ENCODE data around the gene C9.

C9 gene

DNA sequence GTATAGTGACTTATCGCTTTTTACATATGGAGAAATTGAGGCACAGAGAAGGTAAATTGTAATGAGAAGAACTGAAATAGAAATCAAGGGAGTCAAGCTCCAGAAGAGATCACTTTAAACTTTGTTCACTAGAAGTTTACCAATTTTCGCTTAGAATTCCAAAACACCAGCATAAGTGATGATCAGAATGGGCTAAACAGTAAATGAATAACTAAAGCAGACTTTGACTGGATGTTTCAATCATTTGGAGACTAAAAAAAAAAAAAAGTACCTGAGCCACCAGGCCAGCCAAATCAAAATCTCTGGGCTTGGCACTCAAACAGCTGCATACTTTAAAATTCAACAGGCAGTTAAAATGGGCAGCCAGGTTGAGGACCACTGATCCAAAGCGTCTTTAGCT, 106.7 kb downstream of the C9 start:
- Histone ChIP-seq H3K4me2 (ENCODE audit: low read length) (no peak overlapping the region), H3K9ac (ENCODE audit: low read length) (no peak overlapping the region), H3K79me2 (ENCODE audit: control insufficient read depth, insufficient read depth, low read length) (no peaks in the 10 kb centered on the region), H4K5ac (ENCODE audit: low read length) (no peak overlapping the region), H2BK15ac (replicated peaks; ENCODE audit: low read depth) (no peak overlapping the region), H3K36me3 (ENCODE audit: control insufficient read depth, insufficient read depth, low read length) (no peaks in the 10 kb centered on the region), H3K4me3 (ENCODE audit: low read length) (no peak overlapping the region), H3K27me3 (ENCODE audit: insufficient read depth, low read length, poor library complexity) (no peaks in the 10 kb centered on the region), H2AK5ac (ENCODE audit: low read length) (no peak overlapping the region), H3K23ac (ENCODE audit: low read length) (no peak overlapping the region), H3K27ac (ENCODE audit: low read depth, low read length) (no peak overlapping the region), H3K56ac (ENCODE audit: low read length) (no peak overlapping the region), H2BK120ac (ENCODE audit: low read depth, low read length) (no peak overlapping the region), H4K8ac (ENCODE audit: low read depth, low read length) (no peak overlapping the region), H3K79me1 (ENCODE audit: low read length) (no peaks in the 10 kb centered on the region), H3K4ac (ENCODE audit: low read depth, low read length) (no peak overlapping the region), H3K18ac (ENCODE audit: low read length) (no peak overlapping the region), H3K4me1 (ENCODE audit: control insufficient read depth, low read depth, low read length) (no peaks in the 10 kb centered on the region), H2BK5ac (ENCODE audit: low read length) (no peak overlapping the region)
- no peak for DNase-seq
- WGBS (ENCODE audit: extremely low coverage, insufficient coverage, low lambda C conversion rate) = no CpG with 5 or more reads among the region's 3 CpGs

DNA sequence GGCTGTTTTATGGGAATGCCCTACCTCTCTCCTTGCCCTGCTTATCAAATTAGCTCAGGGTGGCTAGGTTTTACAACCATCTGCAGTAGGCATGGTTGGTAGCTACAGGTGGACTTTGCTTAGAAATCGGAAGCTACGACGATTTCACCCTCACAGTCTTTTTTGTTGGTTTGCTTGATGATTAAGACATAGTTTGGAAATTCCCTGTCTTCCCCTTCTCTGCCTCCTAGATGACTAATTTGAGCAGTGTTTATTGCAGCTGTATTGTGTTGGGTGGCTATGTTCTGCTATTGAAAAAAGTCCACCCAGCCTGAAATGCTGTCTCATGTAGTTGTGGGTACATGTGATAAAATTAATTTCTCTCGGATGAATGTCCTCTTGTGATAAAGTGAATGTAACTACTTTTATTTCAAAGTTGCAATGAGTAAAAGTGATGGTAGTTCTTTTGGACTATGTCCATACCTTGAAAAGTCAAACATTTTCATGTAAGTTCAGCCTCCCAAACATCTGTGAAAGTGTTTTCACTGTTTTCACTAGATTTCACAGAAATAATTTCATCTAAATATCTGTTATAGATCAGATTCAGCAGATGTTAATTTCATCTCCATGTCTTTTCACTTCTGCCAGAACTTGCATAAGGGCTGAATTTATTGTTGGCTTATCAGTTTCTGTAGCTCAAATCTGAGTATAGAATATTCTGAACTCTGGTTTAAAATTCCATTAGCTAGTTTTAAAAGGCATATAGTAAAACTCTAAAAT, 107.6 kb downstream of the C9 start:
- no peak overlapping the region for H2BK5ac ChIP-seq (ENCODE audit: low read length)
- H4K5ac ChIP-seq (ENCODE audit: low read length) = no peak overlapping the region
- no peak overlapping the region for H3K4me3 ChIP-seq (ENCODE audit: low read length)
- no peak overlapping the region for H3K23ac ChIP-seq (ENCODE audit: low read length)
- no peak overlapping the region for H3K56ac ChIP-seq (ENCODE audit: low read length)
- no peaks in the 10 kb centered on the region for H3K79me2 ChIP-seq (ENCODE audit: control insufficient read depth, insufficient read depth, low read length)
- no peak overlapping the region for H3K27ac ChIP-seq (ENCODE audit: low read depth, low read length)
- H3K9ac ChIP-seq (ENCODE audit: low read length) = no peak overlapping the region
- no peaks in the 10 kb centered on the region for H3K79me1 ChIP-seq (ENCODE audit: low read length)
- H3K4ac ChIP-seq (ENCODE audit: low read depth, low read length) = no peak overlapping the region
- no peak overlapping the region for H3K18ac ChIP-seq (ENCODE audit: low read length)
- H2BK120ac ChIP-seq (ENCODE audit: low read depth, low read length) = no peak overlapping the region
- H3K4me1 ChIP-seq (ENCODE audit: control insufficient read depth, low read depth, low read length) = no peaks in the 10 kb centered on the region
- no peak overlapping the region for H2BK15ac ChIP-seq (replicated peaks; ENCODE audit: low read depth)
- no peak overlapping the region for H3K4me2 ChIP-seq (ENCODE audit: low read length)
- no peak overlapping the region for H4K8ac ChIP-seq (ENCODE audit: low read depth, low read length)
- no peaks in the 10 kb centered on the region for H3K36me3 ChIP-seq (ENCODE audit: control insufficient read depth, insufficient read depth, low read length)
- WGBS (ENCODE audit: extremely low coverage, insufficient coverage, low lambda C conversion rate) = no CpG with 5 or more reads among the region's 4 CpGs
- H3K27me3 ChIP-seq (ENCODE audit: insufficient read depth, low read length, poor library complexity) = no peaks in the 10 kb centered on the region
- H2AK5ac ChIP-seq (ENCODE audit: low read length) = no peak overlapping the region
- DNase-seq = no peak

DNA sequence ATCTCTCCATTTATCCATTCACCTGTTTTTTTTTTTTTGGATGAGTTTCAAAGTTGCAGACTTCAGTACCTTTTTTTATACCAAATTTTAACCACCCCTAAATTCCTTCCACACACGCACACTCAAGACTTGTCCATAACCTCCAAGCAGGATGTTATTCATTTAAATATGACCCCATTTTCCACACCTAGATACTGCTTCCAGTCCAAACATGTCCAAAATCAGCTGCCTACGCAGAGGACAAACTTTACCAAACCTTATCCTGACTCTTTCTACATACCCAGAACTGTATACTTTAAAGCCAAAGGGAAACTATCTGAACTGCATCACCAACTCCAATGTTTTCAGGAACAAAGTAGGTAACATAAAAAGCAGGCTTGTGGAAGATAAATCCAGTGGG, 108.9 kb downstream of the C9 start:
- H3K56ac ChIP-seq (ENCODE audit: low read length) = no peak overlapping the region
- H4K8ac ChIP-seq (ENCODE audit: low read depth, low read length) = no peak overlapping the region
- DNase-seq = no peak
- no peaks in the 10 kb centered on the region for H3K79me2 ChIP-seq (ENCODE audit: control insufficient read depth, insufficient read depth, low read length)
- no peak overlapping the region for H2BK5ac ChIP-seq (ENCODE audit: low read length)
- 100% methylated on average over 1 of the region's 2 CpGs for WGBS (ENCODE audit: extremely low coverage, insufficient coverage, low lambda C conversion rate)
- no peaks in the 10 kb centered on the region for H3K27me3 ChIP-seq (ENCODE audit: insufficient read depth, low read length, poor library complexity)
- H3K4ac ChIP-seq (ENCODE audit: low read depth, low read length) = no peak overlapping the region
- H2BK15ac ChIP-seq (replicated peaks; ENCODE audit: low read depth) = no peak overlapping the region
- H3K4me2 ChIP-seq (ENCODE audit: low read length) = no peak overlapping the region
- no peak overlapping the region for H2BK120ac ChIP-seq (ENCODE audit: low read depth, low read length)
- no peak overlapping the region for H2AK5ac ChIP-seq (ENCODE audit: low read length)
- H3K9ac ChIP-seq (ENCODE audit: low read length) = no peak overlapping the region
- no peak overlapping the region for H3K18ac ChIP-seq (ENCODE audit: low read length)
- no peak overlapping the region for H3K23ac ChIP-seq (ENCODE audit: low read length)
- H3K36me3 ChIP-seq (ENCODE audit: control insufficient read depth, insufficient read depth, low read length) = no peaks in the 10 kb centered on the region
- no peaks in the 10 kb centered on the region for H3K79me1 ChIP-seq (ENCODE audit: low read length)
- H3K4me1 ChIP-seq (ENCODE audit: control insufficient read depth, low read depth, low read length) = no peaks in the 10 kb centered on the region
- no peak overlapping the region for H3K27ac ChIP-seq (ENCODE audit: low read depth, low read length)
- no peak overlapping the region for H3K4me3 ChIP-seq (ENCODE audit: low read length)
- no peak overlapping the region for H4K5ac ChIP-seq (ENCODE audit: low read length)

DNA sequence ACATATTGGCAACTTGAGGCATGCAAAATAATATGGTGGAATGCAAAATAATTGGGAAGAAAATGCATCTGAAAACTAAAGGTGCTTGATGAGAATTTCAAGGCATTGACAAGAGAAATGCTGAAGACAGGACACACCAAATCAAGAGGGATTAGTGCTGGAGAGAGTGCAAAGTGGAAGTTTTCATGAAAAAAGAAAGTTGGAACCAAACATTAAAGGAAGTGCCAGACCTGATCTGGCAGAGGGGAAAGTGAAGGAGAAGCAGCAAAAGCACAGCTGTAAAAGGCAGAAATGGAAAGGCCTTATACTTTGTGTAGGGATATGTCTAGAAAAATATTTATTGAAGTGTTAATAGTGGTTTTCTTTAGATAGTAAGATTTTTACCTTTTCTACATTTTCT, 109.6 kb downstream of the C9 start:
- no peak overlapping the region for H3K4me3 ChIP-seq (ENCODE audit: low read length)
- H4K5ac ChIP-seq (ENCODE audit: low read length) = no peak overlapping the region

DNA sequence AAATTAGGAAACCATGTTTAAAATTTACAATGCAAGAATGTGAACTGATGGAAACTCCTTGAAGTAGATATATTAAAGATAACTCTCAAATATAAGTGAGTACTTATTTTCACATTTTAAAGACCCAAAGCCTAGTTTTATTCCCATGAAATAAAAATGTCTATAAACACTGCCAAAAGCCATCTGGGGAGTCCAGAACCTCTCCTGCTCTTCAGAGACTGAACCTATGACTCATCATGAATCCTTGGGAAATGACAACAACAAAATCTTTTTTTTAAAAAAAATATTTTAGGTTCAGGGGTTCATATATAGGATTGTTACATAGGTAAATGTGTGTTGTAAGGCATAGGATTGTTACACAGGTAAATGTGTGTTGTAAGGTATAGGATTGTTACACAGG, 111.1 kb downstream of the C9 start:
- Histone ChIP-seq H4K8ac (ENCODE audit: low read depth, low read length) (no peak overlapping the region), H2BK15ac (replicated peaks; ENCODE audit: low read depth) (no peak overlapping the region), H3K4ac (ENCODE audit: low read depth, low read length) (no peak overlapping the region), H3K4me3 (ENCODE audit: low read length) (no peak overlapping the region), H3K9ac (ENCODE audit: low read length) (no peak overlapping the region), H2BK5ac (ENCODE audit: low read length) (no peak overlapping the region), H3K56ac (ENCODE audit: low read length) (no peak overlapping the region), H2BK120ac (ENCODE audit: low read depth, low read length) (no peak overlapping the region), H3K27ac (ENCODE audit: low read depth, low read length) (no peak overlapping the region), H3K4me1 (ENCODE audit: control insufficient read depth, low read depth, low read length) (no peaks in the 10 kb centered on the region), H3K36me3 (ENCODE audit: control insufficient read depth, insufficient read depth, low read length) (no peaks in the 10 kb centered on the region), H2AK5ac (ENCODE audit: low read length) (no peak overlapping the region), H3K27me3 (ENCODE audit: insufficient read depth, low read length, poor library complexity) (no peaks in the 10 kb centered on the region), H3K18ac (ENCODE audit: low read length) (no peak overlapping the region), H3K79me2 (ENCODE audit: control insufficient read depth, insufficient read depth, low read length) (no peaks in the 10 kb centered on the region), H4K5ac (ENCODE audit: low read length) (no peak overlapping the region), H3K23ac (ENCODE audit: low read length) (no peak overlapping the region), H3K79me1 (ENCODE audit: low read length) (no peaks in the 10 kb centered on the region), H3K4me2 (ENCODE audit: low read length) (no peak overlapping the region)
- no peak for DNase-seq

More for the DNA sequence above, 109.6 kb downstream of the C9 start:
- H3K18ac ChIP-seq (ENCODE audit: low read length) = no peak overlapping the region
- H3K79me1 ChIP-seq (ENCODE audit: low read length) = no peaks in the 10 kb centered on the region
- no peak overlapping the region for H3K9ac ChIP-seq (ENCODE audit: low read length)
- H3K4ac ChIP-seq (ENCODE audit: low read depth, low read length) = no peak overlapping the region
- DNase-seq = no peak
- no peaks in the 10 kb centered on the region for H3K4me1 ChIP-seq (ENCODE audit: control insufficient read depth, low read depth, low read length)
- H3K56ac ChIP-seq (ENCODE audit: low read length) = no peak overlapping the region
- no peak overlapping the region for H3K27ac ChIP-seq (ENCODE audit: low read depth, low read length)
- no peak overlapping the region for H2BK120ac ChIP-seq (ENCODE audit: low read depth, low read length)
- H3K23ac ChIP-seq (ENCODE audit: low read length) = no peak overlapping the region
- no peak overlapping the region for H3K4me2 ChIP-seq (ENCODE audit: low read length)
- no peaks in the 10 kb centered on the region for H3K36me3 ChIP-seq (ENCODE audit: control insufficient read depth, insufficient read depth, low read length)
- no peak overlapping the region for H2BK15ac ChIP-seq (replicated peaks; ENCODE audit: low read depth)
- no peak overlapping the region for H4K8ac ChIP-seq (ENCODE audit: low read depth, low read length)
- H2AK5ac ChIP-seq (ENCODE audit: low read length) = no peak overlapping the region
- H2BK5ac ChIP-seq (ENCODE audit: low read length) = no peak overlapping the region
- H3K79me2 ChIP-seq (ENCODE audit: control insufficient read depth, insufficient read depth, low read length) = no peaks in the 10 kb centered on the region
- H3K27me3 ChIP-seq (ENCODE audit: insufficient read depth, low read length, poor library complexity) = no peaks in the 10 kb centered on the region

DNA sequence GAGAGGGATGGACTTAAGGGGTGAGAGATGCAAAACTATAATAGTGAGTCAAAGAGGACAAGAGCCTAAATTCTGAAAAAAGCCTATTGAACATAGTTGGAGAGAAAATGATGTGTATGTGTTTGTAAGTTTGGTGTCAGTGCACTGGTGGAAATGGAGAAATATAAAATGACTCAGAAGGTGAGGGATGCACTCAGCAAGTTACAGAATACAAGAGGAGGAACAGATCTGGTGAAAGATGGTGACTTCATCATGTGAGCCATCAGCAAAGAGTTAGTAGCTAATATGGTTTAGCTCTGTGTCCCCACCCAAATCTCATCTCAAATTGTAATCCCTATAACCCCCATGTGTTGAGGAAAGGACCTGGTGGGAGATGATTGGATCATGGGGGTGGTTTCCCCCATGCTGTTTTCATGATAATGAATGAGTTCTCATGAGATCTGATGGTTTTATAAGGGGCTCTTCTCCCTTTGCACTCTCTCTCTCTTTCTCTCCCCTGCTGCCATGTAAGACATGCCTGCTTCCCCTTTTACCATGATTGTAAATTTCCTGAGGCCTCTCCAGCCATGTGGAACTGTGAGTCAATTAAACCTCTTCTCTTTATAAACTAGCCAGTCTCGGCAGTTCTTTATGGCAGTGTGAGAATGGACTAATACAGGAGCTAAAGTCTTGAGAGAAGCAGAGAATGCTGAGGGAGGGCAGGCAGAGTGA, 114.6 kb downstream of the C9 start:
- Histone ChIP-seq H3K4ac (ENCODE audit: low read depth, low read length) (no peak overlapping the region), H3K18ac (ENCODE audit: low read length) (no peak overlapping the region), H3K36me3 (ENCODE audit: control insufficient read depth, insufficient read depth, low read length) (no peaks in the 10 kb centered on the region), H3K79me1 (ENCODE audit: low read length) (no peaks in the 10 kb centered on the region), H2BK5ac (ENCODE audit: low read length) (no peak overlapping the region), H3K9ac (ENCODE audit: low read length) (no peak overlapping the region), H4K8ac (ENCODE audit: low read depth, low read length) (no peak overlapping the region), H3K56ac (ENCODE audit: low read length) (no peak overlapping the region), H4K5ac (ENCODE audit: low read length) (no peak overlapping the region), H2AK5ac (ENCODE audit: low read length) (no peak overlapping the region), H3K79me2 (ENCODE audit: control insufficient read depth, insufficient read depth, low read length) (no peaks in the 10 kb centered on the region), H3K4me1 (ENCODE audit: control insufficient read depth, low read depth, low read length) (no peaks in the 10 kb centered on the region), H3K23ac (ENCODE audit: low read length) (no peak overlapping the region), H2BK15ac (replicated peaks; ENCODE audit: low read depth) (no peak overlapping the region), H3K4me3 (ENCODE audit: low read length) (no peak overlapping the region), H2BK120ac (ENCODE audit: low read depth, low read length) (no peak overlapping the region), H3K27ac (ENCODE audit: low read depth, low read length) (no peak overlapping the region), H3K4me2 (ENCODE audit: low read length) (no peak overlapping the region), H3K27me3 (ENCODE audit: insufficient read depth, low read length, poor library complexity) (no peaks in the 10 kb centered on the region)
- DNase-seq = no peak
- WGBS (ENCODE audit: extremely low coverage, insufficient coverage, low lambda C conversion rate) = no CpG with 5 or more reads among the region's 1 CpG

Measured in mesendoderm (in vitro differentiated cells).